Measurements from ENCODE around the gene SUSD1.

- TF ChIP-seq ZNF658 (tag by site-specific recombination; IDR thresholded peaks at IDR 0.05) = no peak
- TF ChIP-seq ZBTB44 (tag by site-specific recombination; IDR thresholded peaks at IDR 0.05) = no peak
- no peak for TF ChIP-seq CTCF (tag by site-specific recombination; IDR thresholded peaks at IDR 0.05)
- no peak for TF ChIP-seq ZNF311 (tag by site-specific recombination; IDR thresholded peaks at IDR 0.05; ENCODE audit: borderline replicate concordance)
- no peak for TF ChIP-seq ZIC2 (tag by site-specific recombination; IDR thresholded peaks at IDR 0.05)
- TF ChIP-seq ZNF324 (tag by site-specific recombination; IDR thresholded peaks at IDR 0.05) = no peak
- TF ChIP-seq ZNF521 (tag by site-specific recombination; IDR thresholded peaks at IDR 0.05) = no peak
- TF ChIP-seq PATZ1 (tag by site-specific recombination; IDR thresholded peaks at IDR 0.05) = no peak
These were observed 8.6 kb downstream of the SUSD1 start for GRCh38 chr9:112166176-112167140.

Data from HEK293 (cell line).